Activated CD4-positive, alpha-beta T cell treated with anti-CD3 and anti-CD28 coated beads, Interleukin-2, amount 50 U/mL, for 1 hour (primary cell): ENCODE results near the gene PACS1.

ENCODE experiments used
- DNase-seq: peaks from one replicate; pipeline ENCODE4 v3.0.0-alpha.2; 2020

Gene PACS1

GRCh38 chr11:66189031-66189745 is 119.1 kb downstream of the PACS1 start:
- DNase-seq, result no peak

DNA sequence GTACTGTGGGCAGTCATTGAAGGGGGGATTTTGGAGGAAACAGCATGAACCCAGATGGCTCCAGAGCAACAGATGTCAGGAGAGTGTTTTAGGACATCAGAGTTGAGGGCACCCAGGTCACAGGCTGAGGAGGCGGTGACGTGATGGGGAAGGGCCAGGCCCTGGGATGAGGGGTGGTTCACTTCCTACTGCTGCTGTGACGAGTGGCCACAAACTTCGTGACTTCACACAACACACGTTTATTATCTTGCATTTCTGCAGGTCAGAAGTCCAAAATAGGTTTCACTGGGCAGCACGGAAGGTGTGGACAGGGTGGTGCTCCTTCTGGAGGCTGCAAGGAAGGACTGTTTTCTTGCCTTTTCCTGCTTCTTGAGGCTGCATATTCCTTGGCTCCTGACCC is 120.7 kb downstream of the PACS1 start:
- no peak for DNase-seq

- DNase-seq, result no peak
These were observed 122.2 kb downstream of the PACS1 start for GRCh38 chr11:66192181-66192863.

DNA sequence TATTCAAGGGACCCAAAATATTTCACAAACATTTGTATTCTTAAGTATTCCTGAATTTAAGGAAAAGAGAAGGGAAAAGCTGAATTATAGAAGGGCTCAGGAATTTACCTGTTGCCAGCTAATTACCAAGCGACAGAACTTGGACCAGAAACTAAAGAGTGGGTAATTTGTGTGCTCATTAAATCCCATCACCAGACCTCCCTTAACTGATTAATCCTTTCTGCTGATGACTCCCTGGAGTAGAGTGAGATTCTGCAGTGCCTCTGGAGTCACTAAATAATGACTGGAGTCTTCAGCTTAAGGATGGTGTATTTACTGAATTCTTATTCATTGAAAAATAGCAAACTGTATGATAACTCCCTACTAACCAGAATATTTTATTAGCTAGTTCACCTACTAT is 124.3 kb downstream of the PACS1 start:
- DNase-seq, result no peak

DNA sequence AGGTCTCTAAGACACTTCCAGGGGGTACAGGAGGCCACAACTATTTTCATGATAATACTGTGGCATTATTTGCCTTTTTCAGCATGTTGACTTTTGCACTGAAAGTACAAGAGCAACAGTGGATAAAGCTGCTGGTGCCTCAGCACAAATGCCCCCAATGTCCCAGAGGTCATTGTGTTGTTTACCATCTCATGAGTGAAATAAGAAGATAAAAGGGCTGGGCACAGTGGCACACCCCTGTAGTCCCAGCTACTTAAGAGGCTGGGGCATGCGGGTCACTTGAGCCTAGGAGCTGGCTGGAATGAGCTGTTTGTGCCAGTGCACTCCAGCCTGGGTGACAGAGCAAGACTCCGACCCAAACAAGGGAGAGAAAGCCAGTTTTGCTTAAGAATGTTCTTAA is 125.8 kb downstream of the PACS1 start:
- DNase-seq, result no peak

DNA sequence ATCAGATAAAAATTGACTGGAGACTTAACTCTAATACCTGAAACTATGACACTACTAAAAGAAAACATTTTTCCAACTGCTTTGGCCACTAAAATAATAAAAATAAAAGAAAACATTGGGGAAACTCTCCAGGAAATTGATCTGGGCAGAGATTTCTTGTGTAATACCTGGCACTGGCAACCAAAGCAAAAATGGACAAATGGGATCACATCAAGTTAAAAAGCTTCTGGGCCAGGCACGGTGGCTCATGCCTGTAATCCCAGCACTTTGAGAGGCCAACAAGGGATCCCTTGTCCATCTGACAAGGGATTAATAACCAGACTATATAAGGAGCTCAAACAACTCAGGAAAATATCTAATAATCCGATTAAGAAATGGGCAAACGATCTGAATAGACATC is 133.8 kb downstream of the PACS1 start:
- no peak for DNase-seq

- no peak for DNase-seq
These were observed 134.3 kb downstream of the PACS1 start for GRCh38 chr11:66204412-66204811.

DNA sequence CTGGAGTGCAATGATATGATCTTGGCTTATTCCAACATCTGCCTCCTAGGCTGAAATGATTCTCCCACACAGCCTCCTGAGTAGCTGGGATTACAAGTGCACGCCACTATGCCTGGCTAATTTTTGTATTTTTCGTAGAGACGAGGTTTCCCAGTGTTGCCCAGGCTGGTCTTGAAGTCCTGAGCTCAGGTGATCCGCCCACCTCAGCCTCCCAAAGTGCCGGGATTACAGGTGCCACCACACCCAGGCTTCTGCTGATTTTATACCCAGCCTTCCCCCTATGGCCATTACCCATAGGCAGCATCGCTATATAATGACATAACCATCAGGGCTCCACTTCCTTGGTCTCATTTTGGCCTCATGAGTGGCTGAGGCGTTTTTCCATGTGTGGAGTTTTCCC is 137.7 kb downstream of the PACS1 start:
- no peak for DNase-seq

DNA sequence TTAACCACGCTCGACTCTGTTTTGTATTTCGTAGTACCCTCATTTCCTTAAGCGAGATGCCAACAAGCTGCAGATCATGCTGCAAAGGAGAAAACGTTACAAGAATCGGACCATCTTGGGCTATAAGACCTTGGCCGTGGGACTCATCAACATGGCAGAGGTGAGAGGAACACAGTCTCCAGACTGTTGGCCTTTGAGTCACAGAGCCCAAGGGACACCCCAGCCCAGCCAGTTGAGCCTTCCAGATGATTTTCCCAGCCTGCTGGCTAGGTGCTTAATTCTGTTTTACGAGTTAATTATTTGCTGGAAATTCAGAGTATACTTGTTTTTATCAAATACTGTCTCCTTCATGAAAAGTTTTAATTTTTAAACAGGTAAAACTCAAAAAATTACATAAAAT is 141.0 kb downstream of the PACS1 start:
- DNase-seq, result no peak

- DNase-seq, result no peak
These were observed 146.8 kb downstream of the PACS1 start for GRCh38 chr11:66216911-66217310.

DNA sequence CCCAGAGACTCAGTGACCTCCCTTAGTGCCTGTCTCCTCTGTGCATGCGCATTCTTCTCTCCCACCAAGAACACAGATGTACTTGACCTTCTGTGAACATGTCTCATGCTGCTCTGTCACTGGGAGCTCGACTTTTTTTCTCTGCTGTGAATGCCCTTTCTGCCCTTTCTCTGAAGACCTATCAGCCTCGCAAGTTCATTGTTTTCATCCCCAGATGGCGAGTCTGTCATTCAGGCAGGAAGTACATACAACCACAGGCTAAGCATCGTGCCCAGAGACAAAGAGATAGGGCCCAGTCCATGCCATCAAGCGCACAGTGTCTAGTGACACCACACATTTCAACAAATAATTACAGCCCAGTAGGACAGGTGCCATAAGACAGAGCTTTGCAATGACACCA is 148.0 kb downstream of the PACS1 start:
- DNase-seq, result no peak

DNA sequence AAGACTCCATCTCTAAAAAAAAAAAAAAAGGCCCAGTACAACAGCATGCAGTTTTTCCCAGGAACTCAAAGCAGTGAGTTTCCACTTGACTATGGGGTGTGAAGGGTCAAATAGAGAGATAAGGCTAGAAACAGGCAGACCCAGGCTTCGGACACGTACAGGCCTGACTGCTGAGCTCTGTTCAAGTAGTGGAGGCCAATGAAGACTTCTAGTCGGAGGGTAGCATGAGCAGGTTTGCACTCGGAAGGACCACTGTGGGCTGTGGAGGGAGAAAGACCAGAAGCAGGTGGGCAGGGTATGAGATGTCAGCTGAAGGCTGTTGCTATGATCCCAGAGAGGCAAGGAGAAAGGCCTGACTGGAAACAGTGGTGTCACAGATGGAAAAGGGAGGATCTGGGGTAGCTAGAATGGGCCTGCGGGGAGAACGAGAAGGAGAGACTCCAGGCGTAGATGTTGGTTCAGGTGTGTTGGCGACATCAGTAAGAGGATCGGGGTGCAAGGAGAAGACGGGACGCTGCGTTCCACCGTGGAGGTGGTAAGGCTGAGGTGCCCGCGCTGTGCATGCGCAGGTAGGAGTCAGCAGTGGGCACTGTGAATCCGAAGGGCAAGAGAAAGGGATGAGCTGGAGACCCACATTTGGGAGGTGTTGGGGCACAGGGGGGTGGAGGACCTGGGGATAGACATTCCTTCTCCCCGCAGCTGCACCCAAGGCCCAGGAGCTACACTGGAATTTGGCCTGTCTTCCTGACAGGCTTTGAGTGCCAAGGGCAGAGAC is 149.0 kb downstream of the PACS1 start:
- no peak for DNase-seq

- no peak for DNase-seq
These were observed 149.9 kb downstream of the PACS1 start for GRCh38 chr11:66219846-66220565.

GRCh38 chr11:66220566-66220935 is 150.5 kb downstream of the PACS1 start:
- DNase-seq, result no peak

GRCh38 chr11:66221012-66221411 is 150.9 kb downstream of the PACS1 start:
- no peak for DNase-seq

DNA sequence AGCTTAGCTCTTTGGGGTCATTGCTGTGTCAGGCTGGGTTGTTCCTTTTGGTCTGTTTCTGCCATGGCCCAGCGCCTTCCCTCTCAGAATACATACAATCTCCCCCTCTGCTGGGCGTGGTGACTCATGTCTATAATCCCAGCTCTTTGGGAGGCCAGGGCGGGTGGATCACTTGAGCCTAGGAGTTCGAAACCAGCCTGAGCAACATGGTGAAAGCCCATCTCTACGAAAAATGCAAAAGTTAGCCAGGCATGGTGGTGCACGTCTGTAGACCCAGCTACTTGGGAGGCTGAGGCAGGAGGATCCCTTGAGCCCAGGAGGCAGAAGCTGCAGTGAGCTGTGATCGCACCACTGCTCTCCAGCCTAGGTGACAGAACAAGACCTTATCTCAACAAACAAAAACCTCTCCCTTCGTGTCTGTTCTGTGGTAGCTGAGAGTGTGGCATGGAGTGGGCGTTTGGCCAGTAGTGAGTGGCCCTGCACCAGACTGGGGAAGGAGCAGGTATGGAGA is 151.7 kb downstream of the PACS1 start:
- no peak for DNase-seq

- peak; percentile 94 for DNase-seq
These were observed 152.5 kb downstream of the PACS1 start for GRCh38 chr11:66222358-66223149.

- DNase-seq, result no peak
These were observed 154.3 kb downstream of the PACS1 start for GRCh38 chr11:66224226-66224855.

DNA sequence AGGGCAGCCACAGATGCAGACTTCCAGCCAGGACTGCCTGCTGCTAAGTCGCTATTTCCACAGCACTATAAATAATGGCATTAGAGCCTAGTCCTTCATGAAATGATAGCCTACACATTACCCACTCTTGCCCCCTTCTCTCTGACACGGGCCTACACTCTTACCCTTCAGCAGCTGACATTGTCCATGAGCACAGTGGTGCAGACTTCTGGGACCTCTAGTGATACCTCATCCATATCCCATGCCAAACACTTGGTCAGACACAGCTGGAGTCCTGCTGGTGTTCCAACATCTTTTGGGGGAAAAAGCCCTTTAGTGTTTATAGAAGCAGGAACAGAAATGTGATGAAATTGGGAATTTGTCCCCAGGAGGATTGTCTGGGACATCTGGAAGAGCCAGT is 155.0 kb downstream of the PACS1 start:
- no peak for DNase-seq

DNA sequence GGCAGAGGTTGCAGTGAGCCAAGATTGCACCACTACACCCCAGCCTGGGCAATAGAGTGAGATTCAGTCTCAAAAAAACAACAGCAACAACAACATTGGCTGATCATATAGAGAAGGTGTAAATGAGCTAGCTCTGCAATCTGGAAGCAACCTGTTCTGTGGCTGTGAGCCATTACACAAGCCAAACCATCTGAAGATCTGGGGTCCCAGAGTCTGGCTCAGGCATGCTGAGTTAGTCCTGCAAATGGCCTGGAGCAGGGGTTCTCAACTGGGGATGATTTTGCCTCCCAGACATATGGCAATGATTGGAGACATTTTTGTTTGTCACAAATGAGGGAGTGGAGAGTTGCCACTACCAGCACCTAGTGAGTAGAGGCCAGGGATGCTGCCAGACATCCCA is 156.0 kb downstream of the PACS1 start:
- no peak for DNase-seq

- no peak for DNase-seq
These were observed 157.6 kb downstream of the PACS1 start for GRCh38 chr11:66227700-66228099.

DNA sequence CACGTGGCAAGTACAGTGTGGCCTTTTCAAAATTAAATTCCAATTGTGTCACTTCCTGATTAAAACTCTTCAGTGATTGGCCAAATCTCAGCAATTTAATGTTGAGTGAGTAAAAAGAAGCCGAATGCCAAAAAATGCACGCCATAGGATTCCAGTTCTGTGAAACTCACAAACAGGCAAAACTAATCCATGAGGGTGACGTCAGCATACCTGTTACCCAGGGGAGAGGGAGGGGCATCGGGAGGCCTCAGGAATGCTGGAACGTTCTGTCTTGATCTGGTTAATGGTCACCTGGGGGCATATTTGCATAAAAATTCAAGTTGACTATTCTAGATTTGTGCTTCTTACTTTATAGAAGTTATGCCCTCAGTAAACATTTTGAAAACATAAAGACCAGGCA is 158.4 kb downstream of the PACS1 start:
- no peak for DNase-seq
